GM21423 (cell line): ENCODE results near the gene PCLO.
"Not testable (repeated sequence)": the region's sequence is repeated elsewhere in the genome, so short reads cannot be mapped to it uniquely, and the experiment has no call there.

Source experiments
- ATAC-seq: cut with Tn5 transposase; IDR thresholded peaks from one replicate; pipeline ENCODE4 v1.9.1; 2021; ENCODE audit warnings: mild to moderate bottlenecking, moderate library complexity; ENCODE audit not compliant: unreplicated experiment

Gene PCLO

DNA sequence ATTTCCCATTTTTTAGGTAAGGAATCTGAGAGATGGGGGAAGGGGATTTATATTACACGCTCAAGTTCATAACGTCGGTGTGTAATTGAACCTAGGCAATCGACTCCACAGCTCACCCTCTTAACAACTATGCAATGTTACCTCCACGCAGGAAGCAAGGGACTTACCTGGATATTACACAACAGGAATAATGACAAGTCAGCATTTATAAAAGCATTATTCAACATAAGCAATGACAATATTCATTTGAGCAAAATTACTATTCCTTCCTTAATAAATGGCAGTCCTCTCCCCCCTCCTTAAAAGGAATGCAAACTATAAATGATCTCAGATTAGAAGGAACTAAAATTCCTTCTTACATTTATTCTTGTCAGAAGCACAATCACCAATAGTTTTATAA, 104.0 kb downstream of the PCLO start:
- ATAC-seq: no peak

DNA sequence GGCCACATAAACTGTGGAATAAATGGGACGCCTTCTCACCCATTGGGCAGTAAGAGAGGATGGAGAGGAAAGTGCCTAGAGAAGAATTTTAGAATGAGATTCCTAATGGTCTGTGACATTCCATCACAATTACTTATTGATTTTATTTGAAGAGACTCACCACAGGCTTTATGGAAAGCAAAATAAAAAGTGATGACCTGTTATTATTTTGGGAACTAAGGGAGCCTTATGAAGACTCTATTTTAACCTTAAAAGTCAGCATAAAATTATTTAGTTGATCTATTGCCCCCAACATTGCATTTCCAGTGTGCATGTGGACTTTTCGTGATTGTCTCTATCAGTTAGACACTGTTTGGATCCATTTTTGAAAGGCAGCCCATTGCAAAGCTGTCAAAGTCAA, 107.5 kb downstream of the PCLO start:
- no peak for ATAC-seq

DNA sequence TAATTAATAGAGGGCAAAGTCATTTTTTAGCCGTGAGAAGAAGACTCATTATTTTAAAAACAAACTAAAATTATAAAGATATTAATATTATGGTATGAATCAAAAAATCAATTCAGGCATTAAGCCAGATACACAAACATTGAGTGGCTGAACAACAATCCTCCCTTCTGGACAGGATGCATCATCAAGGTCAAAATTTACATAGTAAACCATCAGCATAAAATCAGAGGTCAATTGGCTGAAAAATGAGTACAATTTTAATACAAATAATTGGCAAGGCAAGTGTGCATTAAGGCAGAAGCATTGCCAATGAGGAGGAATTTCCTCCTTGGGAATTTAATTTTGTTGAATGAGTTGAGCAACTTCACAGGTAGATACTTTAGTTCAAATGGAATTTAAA, 108.2 kb downstream of the PCLO start:
- ATAC-seq: no peak

DNA sequence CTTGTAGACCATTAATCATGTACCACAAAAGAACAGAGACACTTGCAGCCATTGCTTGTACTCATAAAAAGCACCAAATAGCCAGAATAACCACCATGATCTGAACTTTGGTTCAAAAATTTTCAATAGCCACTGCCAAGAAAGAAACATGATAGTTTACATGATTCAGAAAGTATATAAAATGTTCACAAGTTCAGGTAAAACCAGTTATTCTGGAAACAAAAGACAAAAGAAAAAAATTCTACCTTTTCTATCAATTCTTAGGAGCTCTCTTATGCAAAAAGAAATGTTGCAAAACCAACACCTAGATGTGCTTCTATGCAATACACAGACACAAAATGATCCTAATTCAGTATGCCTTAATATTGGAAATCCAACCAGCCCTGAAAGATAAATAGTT, 108.7 kb downstream of the PCLO start:
- no peak for ATAC-seq

DNA sequence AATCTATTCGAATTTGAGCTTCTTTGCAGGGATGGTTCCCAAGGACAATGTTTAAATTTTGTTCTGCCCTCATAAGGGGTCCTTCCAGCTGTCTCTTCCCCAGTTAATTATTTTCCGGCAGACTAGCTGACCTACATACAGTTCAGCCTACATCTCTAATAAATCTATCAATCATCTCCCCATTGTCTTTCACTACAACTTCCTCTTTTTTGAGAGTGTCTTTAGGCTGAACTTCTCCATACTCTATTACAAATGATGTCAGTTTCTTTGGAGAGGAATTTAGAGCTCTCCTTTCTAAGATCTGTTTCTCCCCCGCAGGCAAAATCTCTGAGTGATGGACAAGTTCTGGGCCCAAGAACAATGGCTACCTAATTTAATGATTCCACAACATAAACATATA, 122.2 kb downstream of the PCLO start:
- no peak for ATAC-seq

DNA sequence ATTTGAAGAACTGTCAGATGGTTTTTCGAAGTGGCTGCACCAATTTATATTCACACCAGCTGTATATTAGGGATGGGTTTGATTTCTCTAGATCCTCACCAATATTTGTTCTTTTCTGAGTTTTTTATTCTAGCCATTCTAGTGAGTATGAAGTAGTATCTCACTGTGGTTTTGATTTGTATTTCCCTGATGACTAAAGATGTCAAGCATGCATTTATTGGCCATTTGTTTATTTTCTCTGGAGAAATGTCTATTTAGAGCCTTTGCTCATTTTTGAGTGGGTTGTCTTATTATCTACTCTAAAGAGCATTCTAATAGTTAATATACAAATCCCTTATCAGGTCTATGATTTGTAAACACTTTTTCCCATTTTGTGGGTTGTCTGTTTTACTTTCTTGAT, 123.9 kb downstream of the PCLO start:
- no peak for ATAC-seq

DNA sequence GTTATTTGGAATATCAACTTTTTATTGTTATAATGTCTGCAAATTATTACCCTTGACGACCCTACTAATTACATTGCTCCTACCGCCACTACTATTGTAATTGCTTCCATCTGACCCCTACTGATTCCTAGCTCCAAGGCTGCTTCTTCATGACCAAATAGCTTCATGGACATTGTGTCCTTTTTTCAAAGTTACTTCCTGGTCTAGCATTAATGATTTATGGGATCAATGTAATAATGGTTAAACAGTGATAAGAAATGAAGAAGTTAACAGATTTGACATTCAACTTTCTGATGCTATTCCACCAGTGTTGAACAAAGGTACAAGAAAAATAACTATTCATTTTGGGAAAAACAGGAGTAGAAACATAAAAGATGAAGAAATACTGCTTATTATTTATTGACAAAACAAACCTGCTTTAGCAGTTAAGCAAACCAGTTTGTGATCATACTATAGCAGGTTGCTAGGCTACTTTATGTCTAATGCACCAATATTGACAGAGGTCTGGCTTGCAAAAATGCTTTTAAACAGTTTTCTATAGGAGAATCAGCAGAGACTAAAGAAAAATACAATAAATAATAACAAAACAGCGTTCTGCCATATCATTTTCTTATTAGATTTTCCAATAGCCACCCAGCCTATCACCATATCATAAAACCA, 125.8 kb downstream of the PCLO start:
- no peak for ATAC-seq

DNA sequence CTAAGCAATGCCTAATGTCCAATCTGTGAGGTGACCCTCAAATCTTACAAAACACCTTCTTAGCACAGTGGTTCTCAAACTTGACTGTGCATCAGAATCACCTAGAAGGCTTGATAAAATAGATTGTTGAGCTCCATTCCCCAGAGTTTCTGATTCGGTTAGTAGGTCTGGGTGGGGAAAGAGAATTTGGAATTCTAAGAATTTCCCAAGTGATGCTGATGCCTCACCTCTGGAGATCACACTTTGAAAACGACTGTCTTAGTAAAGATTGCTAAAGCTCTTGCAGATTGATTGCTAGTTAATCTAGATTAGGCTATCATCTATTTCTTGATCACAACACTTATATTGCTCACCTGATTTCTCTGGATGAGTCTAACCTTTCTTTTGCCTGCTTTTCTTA, 126.6 kb downstream of the PCLO start:
- ATAC-seq: no peak

DNA sequence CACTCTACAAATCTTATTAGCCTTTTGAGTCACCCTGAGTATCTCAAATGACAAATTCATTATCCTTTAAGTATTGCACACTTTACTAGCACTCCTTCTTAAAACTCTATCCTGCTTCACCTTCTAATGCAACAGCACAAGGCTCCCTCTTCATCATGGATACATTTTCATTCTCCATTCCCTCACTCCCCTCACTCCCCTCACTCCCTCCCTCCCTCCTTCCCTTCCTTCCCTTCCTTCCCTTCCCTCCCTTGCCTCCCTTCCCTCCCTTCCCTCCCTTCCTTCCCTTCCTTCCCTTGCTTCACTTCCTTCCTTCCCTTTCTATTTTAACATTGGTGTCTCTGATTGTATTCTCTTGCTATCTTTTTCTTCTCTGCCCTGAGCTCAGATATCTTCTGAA, 130.5 kb downstream of the PCLO start:
- ATAC-seq: no peak

DNA sequence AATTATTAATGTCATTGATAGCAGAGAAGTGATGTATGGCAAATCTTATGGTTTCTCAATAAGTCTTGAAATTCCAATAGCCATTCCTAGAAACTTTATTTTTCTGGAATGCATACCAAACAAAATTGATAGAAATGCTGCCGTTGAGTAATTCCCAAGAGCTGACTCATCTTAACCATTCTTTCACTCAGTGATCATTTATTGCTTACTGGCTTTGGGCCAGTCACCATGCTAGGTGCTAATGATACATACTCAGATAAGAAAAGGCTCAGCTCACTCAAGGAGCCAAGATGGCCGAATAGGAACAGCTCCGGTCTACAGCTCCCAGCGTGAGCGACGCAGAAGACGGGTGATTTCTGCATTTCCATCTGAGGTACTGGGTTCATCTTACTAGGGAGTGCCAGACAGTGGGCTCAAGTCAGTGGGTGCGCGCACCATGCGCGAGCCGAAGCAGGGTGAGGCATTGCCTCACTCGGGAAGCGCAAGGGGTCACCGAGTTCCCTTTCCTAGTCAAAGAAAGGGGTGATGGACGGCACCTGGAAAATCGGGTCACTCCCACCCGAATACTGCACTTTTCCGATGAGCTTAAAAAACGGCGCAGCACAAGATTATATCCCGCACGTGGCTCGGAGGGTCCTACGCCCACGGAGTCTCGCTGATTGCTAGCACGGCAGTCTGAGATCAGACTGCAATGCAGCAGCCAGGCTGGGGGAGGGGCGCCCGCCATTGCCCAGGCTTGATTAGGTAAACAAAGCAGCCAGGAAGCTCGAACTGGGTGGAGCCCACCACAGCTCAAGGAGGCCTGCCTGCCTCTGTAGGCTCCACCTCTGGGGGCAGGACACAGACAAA, 138.6 kb downstream of the PCLO start:
- not testable (repeated sequence) for ATAC-seq

DNA sequence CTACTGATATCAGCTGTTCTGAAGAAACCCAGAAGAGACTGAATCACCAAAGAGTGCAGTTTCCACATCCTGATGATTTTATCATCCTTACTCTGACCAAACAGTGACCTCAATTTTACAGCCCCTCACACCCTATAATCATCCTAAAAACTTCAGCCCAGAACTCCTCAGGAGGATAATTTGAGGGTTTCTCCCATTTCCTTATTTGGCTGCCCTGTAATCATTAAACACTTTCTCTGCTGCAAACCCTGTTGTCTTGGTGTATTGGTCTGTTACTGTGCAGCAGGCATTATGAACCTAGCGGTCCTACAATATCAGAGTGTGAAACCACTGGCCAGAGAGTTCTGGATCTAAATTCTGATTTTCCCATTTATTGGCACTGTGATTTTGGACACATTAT, 141.7 kb downstream of the PCLO start:
- no peak for ATAC-seq

DNA sequence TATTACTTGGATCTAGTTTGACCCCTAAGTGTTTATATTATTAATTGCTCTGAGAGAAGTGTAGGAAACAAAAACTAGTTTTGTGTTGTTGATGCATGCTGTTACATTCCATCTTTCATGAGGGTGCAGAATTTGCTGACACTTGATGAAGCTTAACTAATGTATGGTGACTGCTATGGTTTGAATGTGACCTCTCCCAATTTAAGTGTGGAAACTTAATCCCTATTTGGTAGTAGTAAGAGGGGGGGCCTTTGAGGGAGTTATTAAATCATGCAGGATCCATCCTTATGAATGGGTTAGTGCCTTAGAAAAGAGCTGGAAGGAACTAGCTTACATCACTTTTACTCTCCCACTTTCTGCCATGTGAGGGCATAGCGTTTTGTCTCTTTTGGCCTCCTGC, 142.5 kb downstream of the PCLO start:
- no peak for ATAC-seq

DNA sequence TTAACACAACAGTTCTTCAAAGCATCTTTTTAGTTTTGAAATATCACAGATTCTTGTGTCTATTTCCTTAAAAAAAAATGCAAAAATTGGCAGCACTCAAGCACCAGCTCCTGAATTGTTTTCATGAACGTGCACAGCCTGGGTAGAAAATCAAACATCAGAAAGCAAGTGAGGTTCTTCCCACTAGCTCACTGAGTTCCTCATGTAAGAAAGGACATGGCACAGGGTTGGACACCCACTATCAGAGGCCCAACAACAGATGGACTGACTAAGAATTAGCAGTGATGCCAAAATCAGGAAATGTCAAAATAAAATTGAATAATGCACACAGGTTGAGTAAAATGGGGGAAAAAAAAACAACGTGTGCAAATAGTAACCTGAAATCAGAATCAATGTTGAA, 146.8 kb downstream of the PCLO start:
- no peak for ATAC-seq

DNA sequence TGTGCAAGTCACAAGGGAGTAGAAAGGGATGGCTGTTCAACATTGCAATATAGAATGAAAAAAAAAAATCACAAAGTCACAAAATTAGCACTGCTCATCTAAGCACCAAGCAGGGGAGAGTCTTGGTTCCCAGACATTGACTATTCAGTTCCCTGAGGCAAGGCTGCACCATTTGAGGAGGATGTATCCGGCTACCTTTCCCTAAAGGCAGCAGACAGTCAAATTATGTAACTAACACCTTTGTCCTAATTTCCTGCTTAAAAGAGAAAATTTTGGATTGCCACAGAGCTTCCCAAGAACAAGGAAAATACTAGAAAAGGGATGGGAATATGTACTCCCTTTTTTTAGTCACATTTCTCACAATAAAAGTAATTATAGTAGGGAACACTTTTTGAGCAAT, 148.1 kb downstream of the PCLO start:
- no peak for ATAC-seq

DNA sequence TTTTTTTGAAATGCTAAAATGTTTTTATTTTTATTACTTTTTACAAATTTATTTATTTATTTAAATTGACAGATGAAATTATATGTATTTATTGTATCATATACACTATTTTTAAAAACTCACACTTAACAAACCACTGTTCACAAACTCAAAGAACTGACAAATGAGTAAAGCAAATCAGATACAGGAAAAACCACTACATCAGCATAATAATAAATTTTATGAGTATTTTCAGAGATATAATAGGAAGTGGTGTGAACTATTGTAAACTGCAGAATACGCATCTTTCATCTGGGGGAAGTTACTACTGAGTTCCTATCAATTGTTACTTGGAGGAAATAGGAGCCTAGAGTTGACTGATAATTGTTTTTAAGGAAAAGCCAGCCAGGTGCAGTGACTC, 150.7 kb downstream of the PCLO start:
- no peak for ATAC-seq

DNA sequence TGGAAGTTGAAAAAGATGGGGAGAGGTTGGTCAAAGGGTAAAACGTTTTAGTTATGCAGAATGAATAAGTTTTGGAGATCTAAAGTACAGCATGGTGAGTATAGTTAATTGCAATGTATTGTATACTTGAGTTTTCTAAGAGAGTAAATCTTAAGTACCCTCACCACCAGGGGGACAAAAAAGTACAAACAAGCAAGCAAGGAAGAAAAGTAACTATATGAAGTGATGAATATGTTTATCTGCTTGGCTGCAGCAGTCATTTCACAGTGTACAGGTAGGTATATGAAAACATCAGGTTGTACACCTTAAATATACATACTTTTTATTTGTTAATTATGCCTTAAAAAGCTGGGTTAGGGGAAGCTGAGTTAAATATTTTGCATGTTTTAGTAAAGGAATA, 157.3 kb downstream of the PCLO start:
- no peak for ATAC-seq

DNA sequence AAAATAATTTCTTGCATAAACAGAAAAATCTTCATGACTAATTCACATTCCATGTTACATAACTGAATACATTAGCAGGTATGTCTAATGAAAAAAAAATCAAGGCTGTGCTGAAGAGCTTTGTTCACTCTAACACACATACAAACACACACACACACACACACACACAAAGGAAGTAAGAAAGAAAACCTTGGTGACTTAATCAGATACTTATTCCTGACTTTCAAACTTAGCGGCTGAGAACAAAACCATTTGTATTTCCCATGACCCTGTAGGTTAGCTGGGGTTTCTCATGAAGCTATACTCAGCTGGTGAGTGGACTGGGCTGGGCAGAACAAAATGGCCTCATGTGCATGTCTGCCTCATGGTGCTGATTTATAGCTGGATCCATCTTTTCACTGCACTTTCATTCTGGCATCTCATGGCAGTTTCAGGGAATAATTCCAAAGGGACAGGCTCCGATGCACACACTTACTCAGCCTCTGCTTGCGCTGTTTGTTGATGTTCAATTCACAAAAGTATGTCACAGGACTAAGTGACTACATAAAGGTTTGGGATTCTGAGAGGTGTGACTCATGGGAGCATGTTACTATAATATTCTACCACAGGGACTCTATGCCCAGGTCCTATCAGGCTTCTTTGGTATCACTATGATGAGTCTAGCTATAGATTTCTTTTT, 161.2 kb downstream of the PCLO start:
- ATAC-seq: no peak

DNA sequence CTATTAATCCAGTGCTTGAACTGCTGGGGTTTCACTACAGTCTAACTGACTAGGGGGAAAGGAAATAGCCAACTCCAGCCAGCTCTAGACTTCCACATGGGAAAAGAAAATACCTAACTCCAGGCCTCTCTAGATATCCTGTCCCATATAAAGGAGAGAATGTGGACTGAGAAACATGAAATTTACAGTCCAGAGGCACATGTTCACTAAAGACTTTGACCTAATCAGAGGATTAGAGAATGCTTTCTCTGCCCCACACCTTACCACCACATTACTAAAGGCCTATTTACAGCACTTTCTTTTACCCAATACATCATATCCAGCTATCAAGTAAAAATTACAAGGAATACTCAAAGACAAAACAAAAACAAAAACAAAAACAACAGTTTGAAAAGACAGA, 164.2 kb downstream of the PCLO start:
- no peak for ATAC-seq

DNA sequence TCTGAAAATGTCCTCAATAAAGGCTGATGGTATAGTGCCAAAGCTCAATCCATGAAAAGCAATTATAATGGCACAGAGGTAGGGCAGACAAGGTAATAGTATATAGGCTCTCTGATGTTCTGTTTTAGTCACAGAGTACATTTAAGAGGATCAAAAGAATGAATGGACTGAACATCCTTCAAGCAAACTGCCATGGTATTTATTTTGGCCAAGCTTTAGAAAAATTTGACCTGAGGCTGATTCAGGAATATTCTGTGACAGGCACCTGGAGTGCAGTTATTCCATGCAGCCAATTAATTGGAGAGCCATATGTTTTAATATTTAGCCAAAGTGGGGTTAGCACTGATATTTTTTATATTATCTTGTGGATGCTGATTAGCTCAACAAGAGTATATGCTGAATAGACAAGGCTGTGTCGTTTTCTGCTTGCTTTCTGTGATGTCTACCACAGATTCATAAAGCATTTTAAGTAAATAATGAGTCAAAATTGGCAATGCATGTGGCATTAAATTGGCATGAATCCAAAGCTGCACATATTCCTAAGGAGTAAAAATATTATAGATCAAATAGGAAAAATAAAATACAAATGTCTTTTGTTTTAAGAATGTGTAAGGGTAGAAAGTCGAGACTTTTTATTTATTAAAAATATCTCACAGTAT, 177.4 kb downstream of the PCLO start:
- no peak for ATAC-seq

DNA sequence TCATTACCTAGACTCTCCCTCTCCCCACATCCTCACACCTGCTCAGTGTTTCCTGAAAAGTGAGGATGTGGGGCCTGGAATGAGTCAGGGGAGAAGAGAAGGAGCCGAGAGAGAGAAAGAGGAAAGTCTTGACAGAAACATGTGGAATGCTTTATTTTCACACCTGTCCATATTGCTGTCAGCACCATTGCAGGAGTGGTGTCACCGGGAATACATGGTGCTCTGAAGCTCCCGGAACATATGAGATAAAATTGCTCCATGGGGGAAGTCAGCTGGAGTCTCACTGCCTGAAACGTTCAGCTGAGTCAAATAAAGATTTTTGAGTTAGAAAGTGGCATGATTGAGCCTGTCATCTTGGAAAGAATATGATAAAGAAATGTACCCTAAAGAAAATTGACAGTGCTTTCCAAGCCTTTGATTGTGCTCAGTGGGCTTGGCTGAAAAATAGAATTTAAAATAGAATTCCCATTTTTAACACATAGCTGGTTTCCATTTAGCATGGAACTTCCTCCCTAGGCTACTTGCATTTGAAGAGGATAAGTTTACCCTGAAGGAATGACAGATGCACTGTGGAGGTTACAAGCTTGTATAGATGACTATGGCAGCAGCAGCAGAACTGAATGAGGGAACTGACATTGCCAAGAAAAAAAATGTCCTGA, 182.4 kb downstream of the PCLO start:
- ATAC-seq: no peak
